Hindlimb muscle (tissue), 1 donor: Measurements from ENCODE around the gene HKDC1. TPM values are rescaled to one million over a fixed set of nuclear protein-coding genes. Genes with fewer than 3 reads are reported as not detected.
"Not testable (repeated sequence)": the region's sequence is repeated elsewhere in the genome, so short reads cannot be mapped to it uniquely, and the experiment has no call there.

Source experiments
- DNase-seq: peaks from one replicate; pipeline ENCODE4 v3.0.0-alpha.2; 2013
- polyA plus RNA-seq: library from polyadenylated mRNA; unstranded; fragments of 120-200 nt; gene quantifications from one replicate; pipeline ENCODE4 v1.2.1, GENCODE V29; 2013; ENCODE audit not compliant: insufficient read length

Gene HKDC1
- polyA plus RNA-seq, 1 donor: not detected

DNA sequence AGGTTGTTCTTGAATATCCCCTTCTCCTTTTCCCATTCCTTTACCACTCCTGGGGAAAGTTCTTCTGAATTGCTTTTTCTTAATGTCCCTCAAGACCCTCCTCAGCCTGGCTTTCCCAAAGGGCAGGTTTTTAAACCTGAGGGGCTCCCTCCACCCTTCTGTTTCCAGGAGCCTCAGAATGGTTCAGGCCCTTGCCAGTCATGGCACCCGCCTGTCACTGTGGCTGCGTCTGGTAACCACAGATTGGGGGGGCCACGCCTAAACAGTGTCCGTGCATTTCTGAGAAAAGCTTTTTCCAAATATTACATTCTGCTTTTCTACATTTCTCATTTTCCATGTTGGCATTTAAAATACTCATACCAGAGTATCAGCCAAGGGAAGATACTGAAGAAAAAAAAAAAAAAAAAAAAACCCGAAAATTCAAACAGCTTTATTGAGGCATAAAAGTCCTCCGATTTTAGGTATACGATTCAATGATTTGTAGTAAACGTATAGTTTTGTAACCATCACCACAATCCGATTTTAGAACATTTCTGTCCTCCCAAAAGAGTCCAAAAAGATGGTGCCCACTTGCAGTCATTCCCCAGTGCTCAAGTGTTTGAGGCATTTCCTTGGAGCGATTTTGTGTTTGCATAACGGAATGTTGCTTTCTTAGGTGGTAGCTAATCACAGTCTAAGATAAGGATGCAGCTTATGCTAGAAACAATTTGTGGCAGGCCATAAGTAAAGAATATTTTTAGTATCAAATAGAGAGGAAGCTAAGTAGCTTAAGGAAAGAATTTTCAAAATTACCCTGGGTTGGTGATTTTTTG lies 22.1 kb downstream of the HKDC1 start:
- no peak for DNase-seq

DNA sequence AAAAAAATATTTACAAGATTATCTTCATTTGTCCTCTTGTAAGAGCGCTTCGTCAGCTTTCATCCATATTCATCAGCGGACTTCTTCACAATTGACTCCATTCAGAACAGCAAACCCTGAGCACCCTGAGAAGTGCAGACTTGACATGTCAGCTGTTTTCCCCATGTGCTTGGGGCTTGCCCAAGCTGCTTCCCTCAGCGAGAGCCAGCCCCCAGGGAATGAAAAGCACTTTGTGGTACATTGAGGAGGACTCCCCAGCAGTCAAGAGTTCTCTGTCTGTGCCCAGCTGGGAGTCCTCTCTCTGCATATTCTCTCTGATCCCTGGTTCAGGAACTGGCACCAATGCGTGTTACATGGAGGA lies 22.7 kb downstream of the HKDC1 start:
- DNase-seq: no peak

DNA sequence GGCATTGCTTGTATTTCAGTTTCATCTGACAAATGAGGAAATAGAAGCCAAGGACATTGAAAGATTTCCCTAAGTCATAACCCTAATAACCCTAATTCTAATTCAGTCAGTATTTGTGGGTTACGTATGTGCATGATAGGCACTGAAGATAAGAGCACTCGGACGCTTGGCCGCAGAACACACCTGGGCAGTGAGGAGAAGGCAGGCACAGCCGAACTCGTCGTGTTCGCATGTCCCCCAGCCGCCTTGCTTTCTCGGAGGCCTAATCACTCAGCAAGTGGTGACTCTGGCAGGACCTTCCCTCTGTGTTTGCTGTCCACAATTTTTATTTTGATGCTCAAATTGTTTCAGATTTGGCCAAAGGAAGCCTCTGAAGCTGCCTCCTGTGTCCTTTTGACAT lies 23.7 kb downstream of the HKDC1 start:
- DNase-seq: no peak

DNA sequence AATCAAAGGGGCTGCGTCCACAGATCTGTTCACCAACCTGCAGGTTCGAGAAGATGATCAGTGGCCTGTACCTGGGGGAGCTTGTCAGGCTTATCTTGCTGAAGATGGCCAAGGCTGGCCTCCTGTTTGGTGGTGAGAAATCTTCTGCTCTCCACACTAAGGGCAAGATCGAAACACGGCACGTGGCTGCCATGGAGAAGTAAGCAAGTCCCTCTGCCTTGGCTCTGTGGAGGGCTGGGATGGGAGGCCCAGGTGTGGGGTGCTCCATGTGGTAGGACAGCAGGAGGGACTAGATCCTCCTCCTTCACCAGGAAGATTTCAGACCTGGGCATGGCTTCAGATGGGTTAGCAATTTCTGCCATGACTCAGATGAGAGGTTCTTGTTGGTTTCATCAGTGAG lies 25.9 kb downstream of the HKDC1 start:
- DNase-seq: no peak

DNA sequence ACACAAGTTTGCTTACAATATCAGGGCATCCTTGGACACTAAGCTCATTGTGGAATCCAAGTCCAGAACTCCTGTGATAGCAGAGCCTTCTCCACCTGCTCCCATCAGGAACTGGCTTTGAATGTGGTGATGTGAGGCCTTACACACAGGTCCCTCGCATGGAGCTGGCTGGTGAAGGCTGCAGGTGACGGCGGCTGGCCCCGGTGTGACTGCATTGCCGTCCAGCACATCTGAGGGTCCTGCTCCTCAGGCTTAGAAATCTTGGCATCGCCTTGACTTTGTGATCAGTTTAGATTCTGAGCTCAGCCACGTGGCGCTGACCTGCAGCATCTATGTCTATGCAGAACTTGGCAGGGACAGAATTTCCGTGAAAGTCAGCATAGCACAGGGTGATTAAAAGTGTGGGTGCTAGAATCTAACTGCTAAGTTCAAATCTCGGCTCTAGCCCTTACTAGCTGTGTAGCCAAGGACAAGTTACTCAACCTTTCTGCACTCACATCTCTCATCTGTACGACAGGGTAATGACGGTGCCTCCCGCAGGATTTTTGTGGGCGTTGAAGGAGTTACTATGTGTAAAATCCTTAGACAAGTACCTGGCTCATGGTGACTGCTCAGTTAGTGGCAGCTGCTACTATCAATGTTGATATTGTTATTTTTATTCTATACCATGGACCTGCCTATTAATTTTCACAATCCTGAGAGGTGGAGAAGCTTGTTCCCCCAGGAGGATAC lies 26.6 kb downstream of the HKDC1 start:
- DNase-seq: no peak

DNA sequence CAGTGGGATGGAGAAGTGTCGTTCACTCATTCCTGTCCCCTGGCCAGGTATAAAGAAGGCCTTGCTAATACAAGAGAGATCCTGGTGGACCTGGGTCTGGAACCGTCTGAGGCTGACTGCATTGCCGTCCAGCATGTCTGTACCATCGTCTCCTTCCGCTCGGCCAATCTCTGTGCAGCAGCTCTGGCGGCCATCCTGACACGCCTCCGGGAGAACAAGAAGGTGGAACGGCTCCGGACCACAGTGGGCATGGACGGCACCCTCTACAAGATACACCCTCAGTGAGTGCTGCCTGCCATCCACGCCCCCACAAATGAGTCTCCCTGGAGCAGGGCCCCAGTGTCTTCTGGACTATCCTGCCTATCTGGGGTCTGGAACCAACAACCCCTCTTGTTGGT lies 27.2 kb downstream of the HKDC1 start:
- no peak for DNase-seq

DNA sequence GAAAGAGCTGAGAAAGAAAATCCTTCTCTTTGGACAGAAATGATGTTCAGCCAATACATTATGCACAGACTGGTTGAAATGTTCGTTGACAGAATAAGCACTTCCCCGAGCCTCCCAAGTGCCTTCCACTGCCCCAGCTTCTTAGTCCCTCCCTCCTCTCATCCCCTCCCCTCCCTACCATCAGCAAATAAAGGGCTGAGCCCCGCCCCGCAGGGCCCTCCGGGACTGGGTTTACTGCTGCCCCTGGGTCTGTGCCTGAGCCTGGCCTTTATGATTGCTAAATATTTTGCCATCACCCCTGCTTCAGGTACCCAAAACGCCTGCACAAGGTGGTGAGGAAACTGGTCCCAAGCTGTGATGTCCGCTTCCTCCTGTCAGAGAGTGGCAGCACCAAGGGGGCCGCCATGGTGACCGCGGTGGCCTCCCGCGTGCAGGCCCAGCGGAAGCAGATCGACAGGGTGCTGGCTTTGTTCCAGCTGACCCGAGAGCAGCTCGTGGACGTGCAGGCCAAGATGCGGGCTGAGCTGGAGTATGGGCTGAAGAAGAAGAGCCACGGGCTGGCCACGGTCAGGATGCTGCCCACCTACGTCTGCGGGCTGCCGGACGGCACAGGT lies 28.1 kb downstream of the HKDC1 start:
- DNase-seq: no peak

DNA sequence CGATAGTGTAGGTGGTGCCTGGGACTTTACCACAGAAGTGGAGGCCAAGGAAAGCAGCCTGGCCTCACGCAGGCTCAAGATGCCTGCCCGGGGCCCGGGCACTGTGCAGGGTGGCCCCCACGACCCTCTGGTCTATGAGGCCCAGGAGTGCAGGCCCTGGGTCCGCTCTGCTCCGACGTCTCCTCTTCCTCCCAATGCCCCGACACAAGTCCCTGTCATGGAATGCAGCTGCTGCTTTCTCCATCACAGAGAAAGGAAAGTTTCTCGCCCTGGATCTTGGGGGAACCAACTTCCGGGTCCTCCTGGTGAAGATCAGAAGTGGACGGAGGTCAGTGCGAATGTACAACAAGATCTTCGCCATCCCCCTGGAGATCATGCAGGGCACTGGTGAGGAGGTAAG lies 29.9 kb downstream of the HKDC1 start:
- DNase-seq: no peak

DNA sequence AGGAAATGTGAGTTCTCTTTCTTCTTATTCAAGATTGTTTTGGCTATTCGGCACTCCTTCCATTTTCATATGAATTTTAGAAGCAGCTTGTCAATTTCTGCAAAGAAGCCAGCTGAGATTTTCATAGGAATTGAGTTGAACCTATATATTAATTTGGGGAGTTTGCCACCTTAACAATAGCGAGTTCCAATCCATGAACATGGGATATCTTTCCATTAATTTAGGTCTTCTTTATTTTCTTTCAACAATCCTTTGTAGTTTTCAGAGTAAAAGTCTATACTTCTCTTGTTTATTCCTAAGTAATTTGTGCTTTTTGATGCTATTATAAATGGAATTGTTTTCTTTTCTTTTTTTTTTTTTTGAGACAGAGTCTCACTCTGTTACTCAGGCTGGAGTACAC lies 31.3 kb downstream of the HKDC1 start:
- not testable (repeated sequence) for DNase-seq

DNA sequence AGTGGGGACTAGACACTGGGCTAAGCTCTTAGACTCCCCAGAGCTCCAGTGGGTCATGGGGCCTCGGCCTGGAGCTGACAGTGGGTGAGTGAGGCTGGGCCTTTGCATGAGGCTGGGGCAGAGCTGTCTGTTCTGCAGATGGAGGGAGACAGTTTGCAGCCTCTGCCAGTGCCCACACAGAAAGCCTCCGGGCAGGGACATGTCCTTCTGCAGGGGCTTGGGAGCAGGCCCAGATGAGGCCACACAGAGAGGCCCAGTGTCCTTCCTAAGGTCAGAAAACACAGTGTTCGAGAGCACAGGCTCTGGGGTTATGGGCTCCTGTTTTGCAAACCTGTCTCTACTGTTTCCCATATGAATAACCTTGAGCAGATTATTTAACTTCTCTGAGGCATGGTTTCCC lies 33.0 kb downstream of the HKDC1 start:
- DNase-seq: no peak

DNA sequence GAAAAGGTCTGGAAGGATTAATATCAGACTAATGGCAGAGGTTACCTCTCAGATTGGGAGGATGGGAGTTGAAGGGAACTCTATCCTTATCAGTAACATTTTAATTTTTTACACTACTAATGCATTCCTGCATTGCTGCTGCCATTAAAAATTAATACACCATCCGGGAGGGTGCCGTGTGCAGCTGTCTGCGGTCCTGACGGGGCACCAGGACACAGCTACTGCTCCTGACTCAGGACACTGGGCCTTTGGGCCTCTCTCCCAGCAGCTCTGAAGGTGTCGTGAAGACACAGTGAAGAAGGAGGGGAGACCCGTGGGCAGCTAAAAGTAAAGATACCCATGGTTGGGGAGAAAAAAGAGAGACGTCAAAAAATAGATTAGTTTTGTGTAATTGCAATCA lies 34.7 kb downstream of the HKDC1 start:
- no peak for DNase-seq

DNA sequence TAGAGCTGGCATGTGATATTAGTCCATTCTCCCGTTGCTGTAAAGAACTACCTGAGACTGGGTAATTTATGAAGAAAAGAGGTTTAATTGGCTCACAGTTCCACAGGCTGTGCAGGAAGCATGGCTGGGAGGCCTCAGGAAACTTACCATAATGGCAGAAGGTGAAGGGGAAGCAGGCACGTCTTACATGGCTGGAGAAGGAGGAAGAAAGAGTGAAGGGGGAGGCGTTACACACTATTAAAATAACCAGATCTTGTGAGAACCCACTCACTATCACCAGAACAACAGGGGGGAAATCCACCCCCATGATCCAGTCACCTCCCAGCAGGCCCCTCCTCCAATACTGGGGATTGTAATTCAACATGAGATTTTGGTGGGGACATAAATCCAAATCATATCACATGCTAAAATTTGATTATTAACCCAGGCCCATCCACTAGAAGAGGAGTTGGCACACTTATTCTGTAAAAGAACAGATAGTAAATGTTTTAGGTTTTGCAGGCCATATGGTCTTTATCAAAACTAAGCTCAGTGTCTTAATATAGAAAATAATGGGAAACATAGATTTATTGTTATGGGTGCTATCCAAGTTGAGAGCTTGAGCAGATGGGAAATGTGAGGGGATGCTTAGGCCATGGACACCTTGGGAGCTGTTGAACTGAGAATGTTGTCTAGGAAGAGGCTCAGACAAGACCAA lies 39.6 kb downstream of the HKDC1 start:
- DNase-seq: no peak

DNA sequence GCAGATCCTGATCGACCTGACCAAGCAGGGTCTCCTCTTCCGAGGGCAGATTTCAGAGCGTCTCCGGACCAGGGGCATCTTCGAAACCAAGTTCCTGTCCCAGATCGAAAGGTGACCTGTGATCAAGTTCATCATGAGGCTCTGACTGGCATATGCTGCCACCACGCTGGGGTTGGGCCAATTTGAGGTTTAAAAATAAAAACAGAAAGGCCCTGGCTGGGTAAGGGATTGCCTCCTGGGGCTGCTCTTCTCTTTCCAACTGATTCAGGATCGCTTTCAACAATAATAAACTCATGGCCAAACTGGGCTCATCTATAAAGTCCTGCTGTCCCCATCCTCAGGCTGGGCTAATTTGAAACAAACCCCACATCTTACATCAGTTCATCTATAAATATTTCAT lies 41.1 kb downstream of the HKDC1 start:
- no peak for DNase-seq

DNA sequence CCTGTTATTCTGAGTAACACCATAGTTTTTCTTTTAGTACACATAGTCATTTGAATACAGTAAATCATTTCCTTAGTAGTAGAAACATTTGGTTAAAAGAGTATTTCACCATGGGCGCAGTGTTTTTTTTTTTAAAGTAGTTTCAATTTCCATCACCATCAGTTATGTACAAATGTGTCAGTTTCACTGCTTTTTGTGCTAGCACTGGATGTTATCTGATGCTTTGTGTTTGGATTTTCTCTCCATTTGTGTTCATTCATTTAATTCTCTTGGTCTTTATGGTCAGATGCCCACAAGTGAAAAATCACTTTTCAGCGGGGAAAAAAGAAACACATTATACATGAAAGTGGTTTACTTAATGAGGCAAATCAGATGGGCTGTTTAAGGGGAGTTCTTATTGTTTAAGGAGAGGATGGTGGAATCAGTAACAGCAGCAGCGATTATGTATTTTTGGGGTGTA lies 42.2 kb downstream of the HKDC1 start:
- no peak for DNase-seq

DNA sequence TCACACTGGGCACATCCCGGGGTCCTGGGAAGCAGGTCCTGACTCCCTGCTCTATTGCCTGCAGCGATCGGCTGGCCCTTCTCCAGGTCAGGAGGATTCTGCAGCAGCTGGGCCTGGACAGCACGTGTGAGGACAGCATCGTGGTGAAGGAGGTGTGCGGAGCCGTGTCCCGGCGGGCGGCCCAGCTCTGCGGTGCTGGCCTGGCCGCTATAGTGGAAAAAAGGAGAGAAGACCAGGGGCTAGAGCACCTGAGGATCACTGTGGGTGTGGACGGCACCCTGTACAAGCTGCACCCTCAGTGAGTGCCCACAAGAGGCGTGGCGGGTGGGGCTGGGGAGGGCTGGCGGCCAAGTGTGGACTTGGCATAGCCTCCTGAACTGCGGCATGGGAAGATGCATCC lies 45.4 kb downstream of the HKDC1 start:
- DNase-seq: no peak

DNA sequence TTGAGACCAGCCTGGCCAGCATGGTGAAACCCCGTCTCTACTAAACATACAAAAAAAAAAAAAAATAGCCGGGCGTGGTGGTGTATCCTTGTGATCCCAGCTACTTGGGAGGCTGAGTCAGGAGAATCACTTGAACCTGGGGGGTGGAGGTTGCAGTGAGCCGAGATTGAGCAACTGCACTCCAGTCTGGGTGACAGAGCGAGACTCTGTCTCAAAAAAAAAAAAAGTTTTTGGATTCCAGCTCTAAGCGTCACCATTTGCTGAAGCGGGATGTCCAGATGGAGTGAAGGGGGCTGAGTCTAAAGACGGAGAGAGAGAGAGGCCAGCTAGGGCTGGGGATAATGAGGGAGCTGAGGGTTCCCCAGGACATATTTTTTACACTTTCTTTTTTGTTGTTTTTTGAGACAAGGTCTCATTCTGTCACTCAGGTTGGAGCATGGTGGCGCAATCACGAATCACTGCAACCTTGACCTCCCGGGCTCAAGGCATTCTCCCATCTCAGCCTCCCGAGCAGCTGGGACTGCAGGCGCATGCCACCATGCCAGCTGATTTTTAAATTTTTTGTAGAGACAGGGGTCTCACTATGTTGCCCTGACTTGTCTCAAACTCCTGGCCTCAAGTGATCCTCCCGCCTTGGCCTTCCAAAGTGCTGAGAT lies 48.8 kb downstream of the HKDC1 start:
- no peak for DNase-seq

DNA sequence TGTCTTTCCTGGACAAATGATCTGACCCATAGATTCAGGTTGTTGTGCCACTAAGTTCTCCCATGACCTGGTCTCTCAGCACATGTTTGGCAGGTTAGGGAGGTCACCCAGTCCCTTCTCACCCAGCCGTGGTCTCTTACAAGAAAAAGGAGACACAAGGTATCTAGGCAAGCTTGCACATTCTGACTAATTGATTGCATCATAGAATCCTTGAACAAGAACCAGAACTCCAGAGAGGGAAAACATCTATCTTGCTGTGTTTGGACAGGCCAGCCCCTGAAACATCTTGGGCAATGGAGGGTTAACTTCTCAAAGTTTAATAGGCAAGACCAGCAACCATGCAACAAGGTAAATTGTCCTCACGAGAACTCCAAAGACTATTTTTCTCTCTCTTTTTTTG lies 49.6 kb downstream of the HKDC1 start:
- no peak for DNase-seq

DNA sequence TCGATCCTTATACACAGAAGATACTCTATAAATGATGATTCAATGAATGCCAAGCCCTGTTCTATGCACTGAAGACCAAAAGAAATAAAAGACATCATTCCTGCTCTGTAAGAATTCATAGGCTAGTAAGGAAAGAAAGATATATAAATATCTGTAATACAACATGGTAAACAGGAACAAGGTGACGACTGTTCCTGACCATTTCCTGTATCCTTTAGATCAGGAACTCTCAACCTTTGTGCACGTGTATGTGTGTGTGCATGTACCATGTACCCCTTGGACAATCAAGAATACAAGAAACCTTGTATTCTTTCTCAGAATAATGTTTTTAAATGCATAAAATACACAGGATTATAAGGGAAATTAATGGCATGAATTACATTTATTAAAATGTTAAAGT lies 50.9 kb downstream of the HKDC1 start:
- no peak for DNase-seq

DNA sequence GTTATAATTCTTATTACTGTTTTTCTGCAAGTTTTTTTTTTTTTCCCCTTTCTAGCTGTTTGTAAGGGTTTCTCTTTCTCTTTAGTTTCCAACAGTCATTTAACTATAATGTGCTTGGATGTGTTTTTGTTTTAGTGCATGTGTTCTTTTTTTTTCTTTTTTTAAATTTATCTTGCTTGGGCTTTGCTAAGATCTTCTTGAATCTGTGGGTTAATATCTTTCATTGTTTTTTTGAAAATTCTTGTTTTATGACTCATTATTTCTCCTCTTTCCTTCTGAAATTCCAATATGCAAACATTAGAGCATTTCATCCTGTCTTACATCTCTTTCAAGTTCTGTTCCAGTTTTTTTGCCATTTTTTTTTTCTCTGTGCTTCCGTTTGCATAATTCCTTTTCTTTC lies 52.5 kb downstream of the HKDC1 start:
- DNase-seq: no peak

DNA sequence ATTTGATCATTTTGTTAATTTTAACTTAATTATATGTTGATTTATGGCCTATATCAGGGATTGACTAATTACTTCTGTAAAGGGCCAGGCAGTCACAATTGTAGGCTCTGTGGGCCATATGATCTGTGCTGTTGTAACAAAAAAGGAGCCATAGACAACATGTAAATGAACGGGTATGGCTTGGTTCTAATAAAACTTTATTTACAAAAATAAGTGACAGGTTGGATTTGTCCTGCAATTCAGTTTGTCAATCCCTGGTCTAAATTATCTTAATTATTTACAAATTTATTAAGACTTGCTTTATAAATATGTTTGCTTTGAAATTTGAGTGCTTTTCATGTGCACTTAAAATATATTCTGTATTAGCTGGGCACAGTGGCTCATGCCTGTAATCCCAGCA lies 55.3 kb downstream of the HKDC1 start:
- no peak for DNase-seq

DNA sequence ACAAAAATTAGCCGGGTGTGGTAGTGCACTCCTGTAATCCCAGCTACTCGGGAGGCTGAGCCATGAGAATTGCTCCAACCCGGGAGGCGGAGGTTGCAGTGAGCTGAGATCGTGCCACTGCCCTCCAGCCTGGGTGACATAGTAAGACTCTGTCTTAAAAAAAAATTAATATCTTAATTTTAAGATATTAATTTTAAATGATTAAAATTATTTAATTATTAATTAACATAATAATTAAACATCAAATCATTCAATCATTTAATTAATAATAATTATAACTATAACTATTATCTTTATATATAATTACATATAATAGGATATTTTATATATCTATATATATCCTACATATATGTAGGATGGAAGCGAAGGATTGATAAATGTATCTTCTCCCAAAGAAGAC lies 56.4 kb downstream of the HKDC1 start:
- no peak for DNase-seq

DNA sequence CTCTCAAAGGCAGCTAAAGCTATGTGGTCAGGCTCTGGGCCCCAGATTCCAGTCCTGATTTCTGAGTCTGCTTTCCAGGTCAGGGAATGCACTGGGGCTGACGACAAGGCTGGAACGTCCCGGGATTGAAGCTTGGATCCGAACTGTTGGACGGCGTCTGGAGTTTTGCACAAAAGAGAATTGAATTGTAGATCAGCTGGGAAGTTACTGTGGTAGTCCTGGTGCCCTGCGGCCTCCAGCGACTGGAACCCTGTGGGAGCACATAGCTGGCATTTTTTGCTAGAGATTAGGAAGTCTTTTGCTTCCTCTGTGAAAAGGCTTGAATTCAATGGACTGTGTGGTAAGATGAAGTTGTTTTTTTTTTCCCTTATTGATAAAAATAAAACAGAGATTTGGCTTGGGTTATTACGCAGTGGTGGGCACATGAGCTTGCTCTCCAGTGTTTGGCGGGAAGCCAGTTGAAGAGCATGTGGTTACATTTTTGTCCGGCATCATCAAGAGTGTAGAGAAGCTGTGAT lies 58.4 kb downstream of the HKDC1 start, which contains the start of gene HK1:
Gene HK1, plus strand, starts transcription at position 51 of the 518 bp plus-strand sequence.
- no peak for DNase-seq
